ENCODE data around the gene TTC4.

TTC4 gene

DNA sequence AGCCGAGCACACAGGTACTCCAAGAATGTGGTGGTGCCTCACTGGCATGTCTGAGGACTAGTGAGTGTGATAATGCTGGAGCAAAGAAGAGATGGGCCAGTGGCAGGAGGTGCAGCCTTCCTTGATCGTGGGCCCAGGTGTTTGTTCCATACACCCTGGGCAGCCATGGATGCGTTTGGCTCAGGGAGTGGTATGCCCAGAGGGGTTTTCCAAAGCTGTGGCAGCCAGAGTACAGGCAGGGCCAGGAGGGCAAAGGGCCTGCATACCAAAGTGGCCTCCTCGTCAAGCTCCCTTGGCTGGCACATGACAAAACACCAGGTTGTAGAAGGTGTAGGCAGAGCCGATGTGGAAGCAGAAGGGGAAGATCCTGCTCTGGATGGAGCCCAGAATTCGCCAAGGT lies 29.6 kb downstream of the TTC4 start:
- FAIRE-seq (no peak), DNase-seq (ENCODE audit: insufficient read length, low spot score) (no peak)
- TF ChIP-seq, protein P1, sequence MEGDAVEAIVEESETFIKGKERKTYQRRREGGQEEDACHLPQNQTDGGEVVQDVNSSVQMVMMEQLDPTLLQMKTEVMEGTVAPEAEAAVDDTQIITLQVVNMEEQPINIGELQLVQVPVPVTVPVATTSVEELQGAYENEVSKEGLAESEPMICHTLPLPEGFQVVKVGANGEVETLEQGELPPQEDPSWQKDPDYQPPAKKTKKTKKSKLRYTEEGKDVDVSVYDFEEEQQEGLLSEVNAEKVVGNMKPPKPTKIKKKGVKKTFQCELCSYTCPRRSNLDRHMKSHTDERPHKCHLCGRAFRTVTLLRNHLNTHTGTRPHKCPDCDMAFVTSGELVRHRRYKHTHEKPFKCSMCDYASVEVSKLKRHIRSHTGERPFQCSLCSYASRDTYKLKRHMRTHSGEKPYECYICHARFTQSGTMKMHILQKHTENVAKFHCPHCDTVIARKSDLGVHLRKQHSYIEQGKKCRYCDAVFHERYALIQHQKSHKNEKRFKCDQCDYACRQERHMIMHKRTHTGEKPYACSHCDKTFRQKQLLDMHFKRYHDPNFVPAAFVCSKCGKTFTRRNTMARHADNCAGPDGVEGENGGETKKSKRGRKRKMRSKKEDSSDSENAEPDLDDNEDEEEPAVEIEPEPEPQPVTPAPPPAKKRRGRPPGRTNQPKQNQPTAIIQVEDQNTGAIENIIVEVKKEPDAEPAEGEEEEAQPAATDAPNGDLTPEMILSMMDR (IDR thresholded peaks at IDR 0.05; ENCODE audit: insufficient read depth, missing control alignments) = no peak

DNA sequence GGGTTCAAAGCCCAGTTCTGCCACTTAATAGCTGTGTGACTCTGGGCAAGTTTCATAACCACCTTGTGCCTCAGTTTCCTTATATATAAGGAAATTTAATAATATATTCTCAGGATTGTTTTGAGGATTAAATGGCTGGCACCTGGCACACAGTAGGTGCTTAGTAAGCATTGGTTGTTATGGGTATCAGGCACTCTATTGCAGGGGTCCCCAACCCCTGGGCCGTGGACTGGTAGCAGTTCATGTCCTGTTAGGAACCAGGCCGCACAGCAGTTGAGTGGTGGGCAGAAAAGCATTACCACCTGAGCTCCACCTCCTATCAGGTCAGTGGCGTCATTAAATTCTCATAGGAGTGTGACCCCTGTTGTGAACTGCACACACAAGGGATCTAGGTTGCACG lies 30.2 kb downstream of the TTC4 start:
- TF ChIP-seq, protein P1 (IDR thresholded peaks at IDR 0.05; ENCODE audit: insufficient read depth, missing control alignments) = no peak
- FAIRE-seq = no peak

DNA sequence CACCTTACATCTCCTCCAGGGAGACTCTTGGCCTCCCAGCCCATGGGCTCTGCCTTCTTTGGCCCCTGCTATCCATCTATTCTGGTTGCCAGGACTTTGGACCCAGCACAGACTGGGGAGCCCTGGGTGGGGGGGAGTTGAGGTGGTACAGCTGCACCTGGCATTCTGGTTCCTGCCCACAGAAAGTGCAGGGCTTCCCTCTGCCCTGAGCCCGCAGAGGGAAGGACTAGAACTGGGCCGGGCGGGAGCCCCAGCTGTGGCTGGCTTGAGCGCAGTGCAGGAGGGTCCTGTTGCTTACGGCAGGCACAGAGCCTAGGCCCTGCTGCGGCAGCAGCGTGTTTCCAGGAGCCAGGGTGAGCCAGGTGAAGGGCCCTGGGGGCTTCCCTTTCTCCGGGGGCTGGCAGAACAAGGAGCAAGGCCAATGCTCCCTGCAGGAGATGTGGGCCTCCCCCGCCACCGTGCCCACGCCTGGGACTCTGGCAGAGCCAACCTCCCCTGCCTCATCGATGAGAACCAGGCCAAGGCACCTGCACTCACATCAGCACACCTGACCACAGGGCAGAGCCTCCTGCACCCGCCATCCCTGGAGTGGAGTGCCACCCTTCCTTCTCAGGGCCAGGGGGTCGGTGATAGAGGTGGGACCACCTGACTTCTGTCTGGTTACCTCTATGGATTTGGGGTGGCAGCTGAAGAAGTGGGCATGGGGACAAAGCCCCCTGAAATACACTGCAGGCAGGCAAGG lies 32.6 kb downstream of the TTC4 start:
- TF ChIP-seq, protein P1 (IDR thresholded peaks at IDR 0.05; ENCODE audit: insufficient read depth, missing control alignments) = no peak
- FAIRE-seq (no peak), DNase-seq (ENCODE audit: insufficient read length, low spot score) (no peak)

More for the DNA sequence above, 30.2 kb downstream of the TTC4 start:
- DNase-seq (ENCODE audit: insufficient read length, low spot score) = no peak

DNA sequence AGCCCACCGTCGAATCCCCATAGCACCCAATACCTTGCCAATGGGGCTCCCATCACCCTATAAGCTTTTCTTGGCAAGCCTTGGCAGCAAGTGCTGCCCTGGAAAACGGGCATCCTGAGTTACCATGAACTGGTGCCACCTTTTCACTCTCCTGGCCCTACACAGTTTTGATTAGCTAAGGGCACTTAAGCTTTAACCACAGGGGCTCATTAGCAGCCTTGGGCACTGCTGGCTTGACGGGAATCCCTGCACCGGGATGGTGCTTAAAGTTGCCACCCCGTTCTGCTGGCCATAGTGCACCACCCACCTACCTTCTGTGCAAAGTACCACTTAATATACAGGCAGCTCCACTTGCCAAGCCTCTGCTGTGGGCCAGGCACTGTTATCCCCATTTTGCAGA lies 34.9 kb downstream of the TTC4 start:
- DNase-seq (ENCODE audit: insufficient read length, low spot score) (no peak), FAIRE-seq (no peak)
- TF ChIP-seq, protein P1 (IDR thresholded peaks at IDR 0.05; ENCODE audit: insufficient read depth, missing control alignments) = no peak

DNA sequence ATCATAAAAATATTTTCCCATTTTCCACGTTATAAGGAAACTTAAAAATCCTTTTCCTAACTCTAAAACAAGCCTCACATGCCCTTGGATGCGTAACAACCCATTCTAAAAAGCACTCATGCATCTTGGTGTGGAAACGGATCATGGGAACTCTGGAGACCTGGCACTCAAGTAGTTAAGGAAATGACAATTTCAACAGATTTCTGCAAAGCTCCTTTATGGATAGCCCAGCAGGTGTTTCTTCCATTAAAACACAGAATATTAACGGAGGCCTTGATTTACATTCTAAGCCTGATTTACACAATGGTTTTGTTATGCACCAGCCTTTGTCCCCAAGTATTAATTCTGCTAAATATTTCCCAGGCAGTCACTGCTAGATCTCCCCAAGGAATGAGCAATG lies 35.8 kb downstream of the TTC4 start:
- TF ChIP-seq, protein P1 (IDR thresholded peaks at IDR 0.05; ENCODE audit: insufficient read depth, missing control alignments) = no peak
- no peak for DNase-seq (ENCODE audit: insufficient read length, low spot score)
- FAIRE-seq = no peak

DNA sequence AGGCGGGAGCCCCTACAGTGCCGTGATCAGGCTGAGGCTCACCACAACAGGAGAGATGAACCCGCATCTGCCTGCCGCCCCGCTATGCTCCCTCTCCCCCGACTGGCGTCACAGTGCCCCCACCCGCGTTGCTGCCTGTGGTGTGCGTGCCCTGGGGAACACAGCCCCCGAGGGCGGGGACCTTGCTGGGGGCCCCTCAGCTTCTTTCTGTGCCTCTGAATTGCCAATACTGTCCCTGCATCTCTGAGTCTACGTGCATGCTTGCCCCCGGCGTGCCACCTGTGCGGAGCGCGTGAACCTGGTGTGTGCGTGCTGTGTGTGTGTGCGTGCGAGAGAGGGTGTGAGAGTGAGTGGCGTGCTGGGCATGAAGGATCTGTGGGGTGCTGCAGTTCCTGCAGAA lies 38.4 kb downstream of the TTC4 start:
- FAIRE-seq = no peak
- DNase-seq (ENCODE audit: insufficient read length, low spot score) = no peak
- TF ChIP-seq, protein P1 (IDR thresholded peaks at IDR 0.05; ENCODE audit: insufficient read depth, missing control alignments) = no peak

DNA sequence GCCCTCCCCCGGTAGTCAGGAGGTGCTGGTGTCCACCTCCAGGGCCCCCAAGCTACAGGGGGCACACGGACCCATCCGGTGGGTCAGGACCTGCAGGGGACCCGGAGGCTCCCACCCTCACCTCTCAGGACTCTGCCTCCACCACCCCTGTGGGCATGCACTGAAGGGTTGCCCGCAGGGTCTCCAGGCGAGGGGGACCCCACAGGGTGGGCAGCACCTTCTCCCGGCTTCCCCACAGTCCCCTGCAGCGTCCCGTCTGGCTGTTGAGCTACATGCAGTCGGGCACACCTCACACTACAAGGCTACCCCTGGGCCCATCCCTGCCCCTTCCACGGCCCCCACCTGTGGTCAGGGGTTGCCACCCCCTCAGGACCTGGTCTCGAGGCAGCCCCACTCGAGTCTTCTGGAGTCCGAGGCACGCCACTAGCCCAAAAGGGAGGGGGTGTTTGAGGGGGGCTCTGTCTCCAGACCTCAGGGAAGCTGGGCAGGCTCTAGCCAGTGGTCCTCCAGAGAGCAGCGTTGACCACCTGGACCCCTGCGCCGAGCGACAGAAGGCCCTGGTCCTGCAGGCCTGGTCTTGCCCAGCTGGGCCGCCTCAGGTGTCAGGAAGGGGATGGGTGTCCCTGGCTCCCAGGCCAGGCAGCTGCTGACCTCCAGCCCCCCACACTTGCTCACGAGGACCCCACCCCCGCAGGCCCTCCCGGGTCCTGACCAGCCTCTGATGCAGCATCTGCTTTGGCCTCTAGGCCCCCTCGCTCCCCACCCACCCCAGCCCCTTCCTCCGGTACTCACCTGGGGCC lies 39.0 kb downstream of the TTC4 start:
- DNase-seq (ENCODE audit: insufficient read length, low spot score) (no peak), FAIRE-seq (no peak)
- TF ChIP-seq, protein P1 (IDR thresholded peaks at IDR 0.05; ENCODE audit: insufficient read depth, missing control alignments) = no peak

All from D721Med (cell line).